GM18861 (cell line): ENCODE measurements around the gene SLC5A8.

ENCODE experiments used
- ATAC-seq: cut with Tn5 transposase; IDR thresholded peaks from one replicate; pipeline ENCODE4 v1.9.1; 2021; ENCODE audit not compliant: unreplicated experiment

SLC5A8 gene

GRCh38 chr12:101209319-101210302 lies at the start of gene SLC5A8:
Gene SLC5A8 (minus strand): TSS chr12:101210238. CDS start chr12:101209848, 390 bp downstream.
- no peak for ATAC-seq

- ATAC-seq, result no peak
Observed at GRCh38 chr12:101257357-101257756, 47.3 kb upstream of the SLC5A8 start.

GRCh38 chr12:101256266-101256665 lies 46.2 kb upstream of the SLC5A8 start:
- no peak for ATAC-seq

GRCh38 chr12:101243616-101244015 lies 33.6 kb upstream of the SLC5A8 start:
- ATAC-seq, result no peak

GRCh38 chr12:101243074-101243473 lies 33.0 kb upstream of the SLC5A8 start:
- no peak for ATAC-seq

GRCh38 chr12:101238800-101239329 lies 28.8 kb upstream of the SLC5A8 start:
- no peak for ATAC-seq

- ATAC-seq, result no peak
Observed at GRCh38 chr12:101238306-101238705, 28.3 kb upstream of the SLC5A8 start.

- no peak for ATAC-seq
Observed at GRCh38 chr12:101235686-101236085, 25.6 kb upstream of the SLC5A8 start.

- ATAC-seq, result no peak
Observed at GRCh38 chr12:101231636-101232035, 21.6 kb upstream of the SLC5A8 start.

- no peak for ATAC-seq
Observed at GRCh38 chr12:101230547-101230946, 20.5 kb upstream of the SLC5A8 start.

- no peak for ATAC-seq
Observed at GRCh38 chr12:101229841-101230241, 19.8 kb upstream of the SLC5A8 start.

GRCh38 chr12:101221301-101221700 lies 11.3 kb upstream of the SLC5A8 start:
- no peak for ATAC-seq

- ATAC-seq, result no peak
Observed at GRCh38 chr12:101216810-101217209, 6.8 kb upstream of the SLC5A8 start.

- no peak for ATAC-seq
Observed at GRCh38 chr12:101207086-101207780, 2.8 kb downstream of the SLC5A8 start.

GRCh38 chr12:101204602-101205304 lies 5.3 kb downstream of the SLC5A8 start:
- ATAC-seq, result no peak

- no peak for ATAC-seq
Observed at GRCh38 chr12:101200824-101201223, 9.2 kb downstream of the SLC5A8 start.

- ATAC-seq, result no peak
Observed at GRCh38 chr12:101200145-101200544, 9.9 kb downstream of the SLC5A8 start.

- no peak for ATAC-seq
Observed at GRCh38 chr12:101186291-101186690, 23.7 kb downstream of the SLC5A8 start.

- no peak for ATAC-seq
Observed at GRCh38 chr12:101181776-101182175, 28.3 kb downstream of the SLC5A8 start.

- ATAC-seq, result no peak
Observed at GRCh38 chr12:101174541-101174940, 35.5 kb downstream of the SLC5A8 start.

GRCh38 chr12:101173197-101173749 lies 36.8 kb downstream of the SLC5A8 start:
- ATAC-seq, result no peak
